ENCODE data around the gene VAV2.

DNA sequence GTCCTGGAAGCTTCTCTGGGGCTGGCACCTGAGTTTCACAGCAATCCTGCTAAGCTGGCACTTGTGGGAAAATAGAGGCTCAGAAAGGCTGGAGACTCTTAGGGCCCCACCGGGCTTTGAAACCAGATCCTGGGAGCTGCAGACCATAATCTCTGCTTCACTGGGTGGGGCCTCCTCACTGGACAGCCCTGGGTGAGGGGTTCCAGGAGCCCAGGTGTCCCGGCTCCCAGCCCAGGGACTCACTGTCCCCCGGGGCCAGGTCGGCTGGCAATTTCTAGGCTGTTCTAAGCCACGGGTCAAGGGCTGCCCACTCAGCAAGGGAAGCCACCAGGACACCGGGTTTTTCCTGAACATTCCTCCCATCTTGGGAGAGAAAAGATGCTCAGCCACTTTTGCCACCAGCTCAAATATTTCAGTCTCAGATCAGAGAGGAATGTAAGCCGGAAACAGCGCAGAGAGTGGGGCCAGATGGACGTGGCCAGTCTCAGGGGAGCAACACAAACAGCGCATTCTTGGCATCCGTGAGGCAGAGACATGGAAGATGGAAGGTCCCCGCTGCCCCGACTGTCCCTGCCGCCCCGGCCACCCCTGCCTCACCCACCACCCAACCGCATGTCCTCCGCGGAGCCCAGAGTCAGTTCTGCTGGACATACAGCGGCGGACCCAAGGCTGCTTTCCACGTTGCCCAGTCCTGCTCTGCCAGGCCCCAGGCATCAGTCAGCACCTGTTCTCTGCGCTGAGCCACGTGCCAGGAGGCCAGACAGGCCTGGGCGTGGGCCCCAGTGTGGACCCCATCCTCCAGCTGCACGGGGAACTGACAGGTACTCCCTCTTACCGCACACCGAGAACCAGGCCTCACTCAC is 72.6 kb downstream of the VAV2 start:
- TF ChIP-seq, protein P1, sequence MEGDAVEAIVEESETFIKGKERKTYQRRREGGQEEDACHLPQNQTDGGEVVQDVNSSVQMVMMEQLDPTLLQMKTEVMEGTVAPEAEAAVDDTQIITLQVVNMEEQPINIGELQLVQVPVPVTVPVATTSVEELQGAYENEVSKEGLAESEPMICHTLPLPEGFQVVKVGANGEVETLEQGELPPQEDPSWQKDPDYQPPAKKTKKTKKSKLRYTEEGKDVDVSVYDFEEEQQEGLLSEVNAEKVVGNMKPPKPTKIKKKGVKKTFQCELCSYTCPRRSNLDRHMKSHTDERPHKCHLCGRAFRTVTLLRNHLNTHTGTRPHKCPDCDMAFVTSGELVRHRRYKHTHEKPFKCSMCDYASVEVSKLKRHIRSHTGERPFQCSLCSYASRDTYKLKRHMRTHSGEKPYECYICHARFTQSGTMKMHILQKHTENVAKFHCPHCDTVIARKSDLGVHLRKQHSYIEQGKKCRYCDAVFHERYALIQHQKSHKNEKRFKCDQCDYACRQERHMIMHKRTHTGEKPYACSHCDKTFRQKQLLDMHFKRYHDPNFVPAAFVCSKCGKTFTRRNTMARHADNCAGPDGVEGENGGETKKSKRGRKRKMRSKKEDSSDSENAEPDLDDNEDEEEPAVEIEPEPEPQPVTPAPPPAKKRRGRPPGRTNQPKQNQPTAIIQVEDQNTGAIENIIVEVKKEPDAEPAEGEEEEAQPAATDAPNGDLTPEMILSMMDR (IDR thresholded peaks at IDR 0.05), result no peak
- TF ChIP-seq, protein P2, sequence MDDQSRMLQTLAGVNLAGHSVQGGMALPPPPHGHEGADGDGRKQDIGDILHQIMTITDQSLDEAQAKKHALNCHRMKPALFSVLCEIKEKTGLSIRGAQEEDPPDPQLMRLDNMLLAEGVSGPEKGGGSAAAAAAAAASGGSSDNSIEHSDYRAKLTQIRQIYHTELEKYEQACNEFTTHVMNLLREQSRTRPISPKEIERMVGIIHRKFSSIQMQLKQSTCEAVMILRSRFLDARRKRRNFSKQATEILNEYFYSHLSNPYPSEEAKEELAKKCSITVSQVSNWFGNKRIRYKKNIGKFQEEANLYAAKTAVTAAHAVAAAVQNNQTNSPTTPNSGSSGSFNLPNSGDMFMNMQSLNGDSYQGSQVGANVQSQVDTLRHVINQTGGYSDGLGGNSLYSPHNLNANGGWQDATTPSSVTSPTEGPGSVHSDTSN (IDR thresholded peaks at IDR 0.05), result no peak
- no peak for TF ChIP-seq TAF1 (IDR thresholded peaks at IDR 0.05; ENCODE audit: borderline replicate concordance, low read depth, low read length)
- no peak for TF ChIP-seq EZH2phosphoT487 (IDR thresholded peaks at IDR 0.05; ENCODE audit: borderline replicate concordance, low read depth)
- no peak for TF ChIP-seq YY1 (IDR thresholded peaks at IDR 0.05; ENCODE audit: low read depth)
- no peak for TF ChIP-seq FOXM1 (IDR thresholded peaks at IDR 0.05; ENCODE audit: low read depth)
- TF ChIP-seq, protein P3, sequence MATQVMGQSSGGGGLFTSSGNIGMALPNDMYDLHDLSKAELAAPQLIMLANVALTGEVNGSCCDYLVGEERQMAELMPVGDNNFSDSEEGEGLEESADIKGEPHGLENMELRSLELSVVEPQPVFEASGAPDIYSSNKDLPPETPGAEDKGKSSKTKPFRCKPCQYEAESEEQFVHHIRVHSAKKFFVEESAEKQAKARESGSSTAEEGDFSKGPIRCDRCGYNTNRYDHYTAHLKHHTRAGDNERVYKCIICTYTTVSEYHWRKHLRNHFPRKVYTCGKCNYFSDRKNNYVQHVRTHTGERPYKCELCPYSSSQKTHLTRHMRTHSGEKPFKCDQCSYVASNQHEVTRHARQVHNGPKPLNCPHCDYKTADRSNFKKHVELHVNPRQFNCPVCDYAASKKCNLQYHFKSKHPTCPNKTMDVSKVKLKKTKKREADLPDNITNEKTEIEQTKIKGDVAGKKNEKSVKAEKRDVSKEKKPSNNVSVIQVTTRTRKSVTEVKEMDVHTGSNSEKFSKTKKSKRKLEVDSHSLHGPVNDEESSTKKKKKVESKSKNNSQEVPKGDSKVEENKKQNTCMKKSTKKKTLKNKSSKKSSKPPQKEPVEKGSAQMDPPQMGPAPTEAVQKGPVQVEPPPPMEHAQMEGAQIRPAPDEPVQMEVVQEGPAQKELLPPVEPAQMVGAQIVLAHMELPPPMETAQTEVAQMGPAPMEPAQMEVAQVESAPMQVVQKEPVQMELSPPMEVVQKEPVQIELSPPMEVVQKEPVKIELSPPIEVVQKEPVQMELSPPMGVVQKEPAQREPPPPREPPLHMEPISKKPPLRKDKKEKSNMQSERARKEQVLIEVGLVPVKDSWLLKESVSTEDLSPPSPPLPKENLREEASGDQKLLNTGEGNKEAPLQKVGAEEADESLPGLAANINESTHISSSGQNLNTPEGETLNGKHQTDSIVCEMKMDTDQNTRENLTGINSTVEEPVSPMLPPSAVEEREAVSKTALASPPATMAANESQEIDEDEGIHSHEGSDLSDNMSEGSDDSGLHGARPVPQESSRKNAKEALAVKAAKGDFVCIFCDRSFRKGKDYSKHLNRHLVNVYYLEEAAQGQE (IDR thresholded peaks at IDR 0.05; ENCODE audit: low read depth, low read length), result no peak
- TF ChIP-seq, protein P4, sequence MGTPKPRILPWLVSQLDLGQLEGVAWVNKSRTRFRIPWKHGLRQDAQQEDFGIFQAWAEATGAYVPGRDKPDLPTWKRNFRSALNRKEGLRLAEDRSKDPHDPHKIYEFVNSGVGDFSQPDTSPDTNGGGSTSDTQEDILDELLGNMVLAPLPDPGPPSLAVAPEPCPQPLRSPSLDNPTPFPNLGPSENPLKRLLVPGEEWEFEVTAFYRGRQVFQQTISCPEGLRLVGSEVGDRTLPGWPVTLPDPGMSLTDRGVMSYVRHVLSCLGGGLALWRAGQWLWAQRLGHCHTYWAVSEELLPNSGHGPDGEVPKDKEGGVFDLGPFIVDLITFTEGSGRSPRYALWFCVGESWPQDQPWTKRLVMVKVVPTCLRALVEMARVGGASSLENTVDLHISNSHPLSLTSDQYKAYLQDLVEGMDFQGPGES (IDR thresholded peaks at IDR 0.05; ENCODE audit: low read depth, low read length), result no peak
- TF ChIP-seq TEAD4 (IDR thresholded peaks at IDR 0.05; ENCODE audit: borderline replicate concordance, insufficient read depth), result no peak

Data from SK-N-SH (cell line).